ENCODE measurements around the gene NUP50. TPM values are rescaled to one million over a fixed set of nuclear protein-coding genes. Genes with fewer than 3 reads are reported as not detected.

NUP50 gene
- total RNA-seq, 1 experiment from 2014 or later = 134 TPM

- Mint-ChIP-seq H3K27ac (peak overlapping the region; percentile 74 to 97 (median 87); a peak in 4 of 7 replicates), H3K4me3 (peak overlapping the region; percentile 88 to 99), H3K27me3 (ENCODE audit: low read depth) (no peaks in the 10 kb centered on the region), H3K36me3 (ENCODE audit: insufficient read depth in 1 of 3, low read depth in 3 of 3) (peaks cover 6 to 18% (median 15%) of the 10 kb centered on the region in 3 experiments), H3K4me1 (peaks cover 25 to 40% of the 10 kb centered on the region in 2 experiments), H3K9me3 (no peaks in the 10 kb centered on the region)
- no peak overlapping the region for H3K4ac ChIP-seq (ENCODE audit: low read depth, low read length)
- no peak overlapping the region for H3T11ph ChIP-seq (ENCODE audit: low read length)
- H2BK120ac ChIP-seq (ENCODE audit: low read depth, low read length, poor library complexity, severe bottlenecking) = no peak overlapping the region
- no peak overlapping the region for H2BK5ac ChIP-seq (ENCODE audit: insufficient read length, low read length)
- no peak overlapping the region for H3K27ac ChIP-seq (ENCODE audit: insufficient read length, low read depth, low read length)
- peaks cover 18% of the 10 kb centered on the region for H3K79me2 ChIP-seq (ENCODE audit: insufficient read depth, low read length)
- no peak overlapping the region for H4K5ac ChIP-seq (ENCODE audit: insufficient read length, low read depth, low read length)
- no peaks in the 10 kb centered on the region; the same call in 1 of the 2 replicates for H3K4me1 ChIP-seq (ENCODE audit: insufficient read depth, low read length)
- no peak overlapping the region for H4K8ac ChIP-seq (replicated peaks; ENCODE audit: insufficient read length, low read depth, low read length)
- no peaks in the 10 kb centered on the region for H4K20me1 ChIP-seq (ENCODE audit: control insufficient read depth, insufficient read depth, insufficient read length)
- H2AFZ ChIP-seq (ENCODE audit: low read length) = no peak overlapping the region
- H3K4me2 ChIP-seq (ENCODE audit: insufficient read depth, insufficient read length, low read length) = peak overlapping the region; percentile 67
- peak overlapping the region; percentile 83 for H3K14ac ChIP-seq (ENCODE audit: insufficient read depth, low read length)
- no peak overlapping the region for H4K91ac ChIP-seq (ENCODE audit: insufficient read length, low read depth, low read length)
- no peaks in the 10 kb centered on the region for H3K27me3 ChIP-seq (ENCODE audit: insufficient read depth, low read length)
- peak overlapping the region; percentile 74 for H3K9ac ChIP-seq (ENCODE audit: extremely low read depth, insufficient read length, low read length)
- H3K56ac ChIP-seq (ENCODE audit: insufficient read length, low read depth, low read length) = no peak overlapping the region
- no peak overlapping the region for H2AK5ac ChIP-seq (ENCODE audit: insufficient read length, low read length)
- peaks cover 15% of the 10 kb centered on the region for H3K23me2 ChIP-seq (ENCODE audit: insufficient read length, low read depth, low read length, poor library complexity, severe bottlenecking)
- peak; percentile 42 for DNase-seq
- H2BK15ac ChIP-seq (ENCODE audit: low read depth, low read length) = no peak overlapping the region
- H3K9me3 ChIP-seq (ENCODE audit: control insufficient read depth, low read depth, low read length) = no peaks in the 10 kb centered on the region
- no peak for TF ChIP-seq CTCF (conservative IDR thresholded peaks at IDR 0.05)
- no peak overlapping the region for H3K23ac ChIP-seq (ENCODE audit: insufficient read length, low read depth, low read length)
- no peak overlapping the region for H2BK12ac ChIP-seq (ENCODE audit: insufficient read length, low read depth, low read length)
- peaks cover 11% of the 10 kb centered on the region for H3K79me1 ChIP-seq (ENCODE audit: insufficient read depth, low read depth, low read length, poor library complexity, severe bottlenecking)
- no CpG with 5 or more reads among the region's 13 CpGs for WGBS (ENCODE audit: extremely low coverage, insufficient read length, low lambda C conversion rate)
- H3K18ac ChIP-seq (ENCODE audit: insufficient read length, low read depth, low read length) = peak overlapping the region; percentile 86
- no peak overlapping the region for H2BK20ac ChIP-seq (ENCODE audit: low read depth, low read length, poor library complexity, severe bottlenecking)
Measured at GRCh38 chr22:45163099-45163450, 650 bp upstream of the NUP50 start.
